GM12891 (cell line): ENCODE measurements around the gene ATP8A2.

Source experiments
- DNase-seq: peaks from one replicate; pipeline ENCODE4 v3.0.0; 2011; ENCODE audit warnings: low spot score; ENCODE audit not compliant: insufficient read length
- FAIRE-seq: peaks from 2 replicates; lab custom pipeline; 2011; peaks lifted over from hg19 to GRCh38; lab: Jason Lieb, UNC
- PAX5 ChIP-seq: IDR thresholded peaks from 2 replicates; pipeline ENCODE4 v1.6.1; 2011; ENCODE audit warnings: low read length, moderate library complexity, mild to moderate bottlenecking; ENCODE audit not compliant: insufficient read depth, severe bottlenecking
- POLR2A ChIP-seq: IDR thresholded peaks from 2 replicates; pipeline ENCODE4 v1.6.1; 2011; ENCODE audit warnings: low read depth, low read length, control low read depth
- POLR2AphosphoS5 ChIP-seq: IDR thresholded peaks from 2 replicates; pipeline ENCODE4 v1.6.1; 2011; ENCODE audit warnings: low read depth, low read length, control low read depth
- POU2F2 ChIP-seq: IDR thresholded peaks from 2 replicates; pipeline ENCODE4 v1.6.1; 2011; ENCODE audit warnings: low read depth, mild to moderate bottlenecking, control low read depth, low read length, moderate library complexity
- SPI1 ChIP-seq: IDR thresholded peaks from 2 replicates; pipeline ENCODE4 v1.6.1; 2011; ENCODE audit warnings: low read depth, low read length, control low read depth
- TAF1 ChIP-seq: IDR thresholded peaks from 2 replicates; pipeline ENCODE4 v1.6.1; 2011; ENCODE audit warnings: low read depth, low read length, control low read depth

Gene ATP8A2

DNA sequence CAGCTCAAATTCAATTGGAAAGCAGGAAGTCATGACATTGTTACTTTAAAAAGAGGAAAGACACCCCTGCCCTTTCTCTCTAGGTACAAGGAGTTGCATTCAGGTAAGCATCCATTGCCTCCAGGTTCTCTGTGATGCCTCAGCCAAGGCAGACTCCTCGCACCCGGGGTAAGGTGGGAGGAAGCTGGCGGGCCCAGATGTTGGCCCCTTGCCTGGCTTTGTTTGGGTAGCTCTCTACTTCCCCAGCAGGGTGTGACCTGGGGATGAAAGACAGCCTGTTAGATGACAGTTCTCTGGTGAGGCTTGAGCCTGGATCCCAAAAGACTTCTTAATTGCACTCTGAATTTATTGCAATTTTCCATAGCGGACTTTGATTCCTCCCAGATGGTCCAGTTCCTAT, 654.4 kb downstream of the ATP8A2 start:
- FAIRE-seq: no peak
- no peak for TF ChIP-seq SPI1
- no peak for TF ChIP-seq PAX5
- no peak for TF ChIP-seq POLR2A
- no peak for TF ChIP-seq POU2F2
- TF ChIP-seq TAF1: no peak
- no peak for TF ChIP-seq POLR2AphosphoS5
- no peak for DNase-seq

DNA sequence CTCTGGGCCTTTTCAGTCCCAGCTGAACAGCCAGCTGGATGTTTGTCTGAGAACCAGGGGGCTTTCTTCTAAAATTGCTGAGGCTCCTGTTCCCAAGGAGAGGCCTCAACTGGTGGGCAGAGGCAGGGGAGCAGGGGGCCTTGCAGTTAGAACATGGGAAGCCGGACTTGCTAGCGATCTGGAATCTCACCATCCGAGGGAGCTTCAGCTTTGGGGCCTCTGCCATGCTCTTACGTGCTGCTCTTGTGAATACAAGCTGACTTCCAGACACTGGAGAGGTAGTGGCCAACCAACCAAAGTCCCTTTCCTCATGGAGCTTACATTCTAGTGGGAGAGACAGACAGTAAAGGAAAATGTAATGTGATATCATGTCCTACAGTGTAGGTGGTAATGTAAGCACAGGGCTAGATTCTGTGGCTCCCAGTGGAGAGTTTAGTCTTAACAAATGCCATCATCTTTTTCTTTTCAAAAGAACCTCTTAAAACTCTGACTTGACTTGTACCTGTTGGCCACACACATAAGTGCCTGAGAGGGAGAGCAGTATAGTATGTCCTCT, 657.9 kb downstream of the ATP8A2 start:
- TF ChIP-seq TAF1 (no peak), POLR2AphosphoS5 (no peak), POLR2A (no peak), SPI1 (no peak), PAX5 (no peak), POU2F2 (no peak)
- FAIRE-seq: no peak
- no peak for DNase-seq

DNA sequence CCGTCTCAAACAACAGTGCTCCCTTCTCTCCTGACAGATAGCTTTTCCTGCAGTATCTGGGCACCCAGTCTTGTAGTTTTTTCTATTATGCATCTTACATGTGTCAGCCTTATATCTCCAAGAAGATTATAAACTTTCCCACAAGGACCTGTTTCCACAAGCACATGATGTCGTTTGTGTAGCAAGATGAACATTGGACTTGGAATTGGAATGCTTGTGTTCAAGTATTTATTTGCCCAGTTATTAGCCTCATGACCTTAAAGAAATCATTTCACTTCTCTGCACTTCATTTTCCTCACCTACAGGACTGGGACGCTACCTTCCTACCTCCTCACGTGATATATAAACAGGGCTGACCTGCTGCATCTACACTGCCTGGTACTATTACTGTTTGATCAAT, 658.6 kb downstream of the ATP8A2 start:
- TF ChIP-seq SPI1 (no peak), POLR2AphosphoS5 (no peak), POLR2A (no peak)
- FAIRE-seq (no peak), DNase-seq (no peak)

DNA sequence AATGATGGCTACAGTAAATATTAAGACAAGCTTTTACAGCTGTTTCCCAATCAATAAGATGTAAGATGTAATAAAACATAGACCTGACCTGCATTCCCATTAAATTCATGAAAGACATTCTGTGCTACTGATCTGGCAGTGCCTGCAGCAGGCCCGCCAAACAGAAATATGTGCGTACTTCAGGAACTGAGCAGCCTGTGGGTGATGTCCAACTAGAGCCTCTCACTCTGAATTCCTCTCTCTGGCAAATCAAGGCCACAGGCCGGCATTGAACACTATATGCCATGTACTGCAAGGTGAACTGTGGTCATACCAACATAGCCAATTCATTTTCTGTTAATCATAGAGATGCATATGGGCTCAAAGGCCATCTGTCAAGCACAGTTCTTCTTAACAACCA, 662.2 kb downstream of the ATP8A2 start:
- no peak for TF ChIP-seq PAX5
- no peak for TF ChIP-seq POU2F2
- no peak for TF ChIP-seq POLR2A
- TF ChIP-seq SPI1: no peak
- TF ChIP-seq TAF1: no peak
- TF ChIP-seq POLR2AphosphoS5: no peak
- no peak for FAIRE-seq
- no peak for DNase-seq

DNA sequence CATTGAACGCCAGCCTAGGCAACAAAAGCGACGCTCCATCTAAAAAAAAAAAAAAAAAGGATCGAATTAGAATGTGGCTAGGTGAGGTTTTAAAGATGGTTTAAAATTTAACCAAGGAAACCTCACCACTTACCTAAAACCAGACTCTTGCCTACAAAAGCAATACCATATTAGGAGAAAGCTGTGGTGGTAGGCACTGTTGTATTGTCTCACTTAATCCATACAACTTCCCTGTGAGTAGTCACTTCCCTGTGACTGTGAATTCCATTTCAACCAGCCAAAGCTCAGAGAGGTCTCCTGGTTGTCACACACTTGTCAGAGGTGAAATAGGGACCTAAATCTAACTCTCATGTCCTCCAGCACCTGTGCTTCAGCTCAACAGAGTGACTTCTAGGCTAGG, 664.6 kb downstream of the ATP8A2 start:
- no peak for DNase-seq
- FAIRE-seq: no peak
- no peak for TF ChIP-seq POLR2A
- TF ChIP-seq TAF1: no peak
- TF ChIP-seq POLR2AphosphoS5: no peak
- no peak for TF ChIP-seq PAX5
- TF ChIP-seq POU2F2: no peak
- no peak for TF ChIP-seq SPI1

DNA sequence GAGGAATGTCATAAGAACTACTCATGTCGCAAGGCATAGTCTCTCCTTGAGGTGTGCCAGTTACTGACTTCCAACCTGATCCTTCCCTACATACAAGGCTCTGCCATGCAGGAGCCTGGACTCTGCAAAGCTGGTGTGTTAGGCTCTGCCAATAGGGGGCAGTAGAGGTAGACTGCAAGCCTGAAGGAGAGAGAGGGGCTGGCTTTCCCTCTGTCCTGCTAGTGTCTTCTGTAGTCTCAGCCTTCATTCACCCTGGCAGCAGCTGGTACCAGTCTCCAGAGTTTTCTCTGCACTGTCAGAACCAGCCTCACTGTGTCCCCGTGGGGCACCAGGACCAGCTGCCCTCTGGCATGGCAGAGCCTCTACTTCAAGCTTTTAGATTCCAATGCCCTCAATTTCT, 665.5 kb downstream of the ATP8A2 start:
- DNase-seq (no peak), FAIRE-seq (no peak)
- no peak for TF ChIP-seq PAX5
- no peak for TF ChIP-seq TAF1
- TF ChIP-seq SPI1: no peak

DNA sequence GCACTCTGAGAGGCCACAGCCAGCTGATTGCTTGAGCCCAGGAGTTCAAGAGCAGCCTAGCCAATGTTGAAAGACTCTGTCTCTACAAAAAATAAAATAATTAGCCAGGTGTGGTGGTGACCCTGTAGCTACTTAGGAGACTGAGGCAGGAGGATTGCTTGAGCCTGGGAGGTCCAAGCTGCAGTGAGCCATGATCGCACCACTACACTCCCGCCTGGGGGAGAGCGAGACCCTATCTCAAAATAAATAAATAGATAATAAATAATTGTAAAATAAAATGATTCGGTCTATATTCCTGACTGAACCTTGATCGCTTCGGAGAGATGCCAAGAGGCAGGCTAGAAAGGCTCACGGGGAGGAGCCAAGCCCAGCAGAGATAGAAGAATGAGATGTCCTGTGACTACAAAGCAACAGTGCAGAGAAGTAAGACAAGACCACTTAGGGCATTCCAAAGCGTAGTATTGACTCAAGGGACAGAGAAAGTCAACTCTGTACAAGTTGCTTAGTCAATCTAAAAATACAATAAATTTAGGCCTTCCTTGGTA, 667.2 kb downstream of the ATP8A2 start:
- TF ChIP-seq POLR2AphosphoS5 (no peak), POU2F2 (no peak), SPI1 (no peak)
- DNase-seq (no peak), FAIRE-seq (no peak)

DNA sequence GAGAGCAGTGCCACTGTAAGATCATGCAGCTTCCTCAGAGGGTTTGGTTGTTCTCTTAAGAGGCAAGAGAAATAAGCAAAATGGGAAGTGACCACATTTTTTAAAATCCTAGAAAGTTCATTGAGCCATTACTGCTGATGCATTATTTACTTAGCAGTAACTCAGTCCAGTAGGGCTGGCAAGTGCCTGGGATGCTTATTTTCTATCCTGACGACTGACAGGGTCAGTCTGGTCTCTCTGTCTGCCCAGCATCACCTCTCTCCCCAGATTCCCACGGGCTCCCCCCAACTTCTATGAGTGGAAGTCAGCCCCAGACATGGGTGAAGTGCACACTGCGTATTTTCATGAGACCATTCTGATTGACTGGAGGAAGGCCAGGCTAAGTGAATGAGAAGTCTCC, 669.7 kb downstream of the ATP8A2 start:
- FAIRE-seq: no peak
- no peak for DNase-seq
- no peak for TF ChIP-seq SPI1
- no peak for TF ChIP-seq POLR2A
- no peak for TF ChIP-seq POU2F2
- TF ChIP-seq PAX5: no peak
- TF ChIP-seq POLR2AphosphoS5: no peak
- no peak for TF ChIP-seq TAF1

DNA sequence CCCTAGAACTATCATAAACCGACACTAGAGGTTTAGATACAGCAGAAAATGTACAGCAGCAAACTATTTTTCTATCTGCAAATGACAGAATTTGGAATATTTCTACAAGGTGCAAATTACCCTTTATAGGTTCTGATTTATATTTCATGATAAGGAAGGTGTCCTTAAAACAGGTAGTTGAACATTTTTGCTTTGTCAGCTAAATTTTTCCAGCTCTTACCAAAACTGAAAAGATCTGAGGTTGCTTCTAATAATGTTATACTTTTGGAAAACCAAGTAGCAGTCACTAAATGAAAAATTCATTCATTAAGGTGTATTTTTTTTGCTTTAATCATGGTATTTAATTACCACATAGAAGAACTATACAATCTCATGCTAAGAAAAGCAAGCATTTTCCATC, 671.0 kb downstream of the ATP8A2 start:
- FAIRE-seq (no peak), DNase-seq (no peak)

DNA sequence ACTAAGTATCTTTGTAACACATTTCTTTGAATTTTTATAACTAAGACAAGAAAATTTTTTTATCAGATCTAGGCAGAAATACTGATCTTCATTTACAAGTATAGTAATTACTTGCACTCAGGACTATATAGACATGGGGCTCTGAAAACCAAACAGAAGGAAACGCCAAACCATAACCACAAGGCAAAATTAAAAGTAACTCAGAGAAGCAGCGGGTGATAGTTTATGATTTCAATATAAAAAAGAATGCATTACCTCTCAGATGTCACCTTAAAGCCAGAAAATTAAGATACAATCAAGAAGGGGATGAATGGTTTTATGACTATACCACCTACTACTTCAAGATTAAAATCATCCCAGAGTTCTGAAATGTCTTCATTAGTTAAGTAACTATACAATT, 673.4 kb downstream of the ATP8A2 start:
- no peak for DNase-seq
- no peak for FAIRE-seq
- TF ChIP-seq POU2F2 (no peak), TAF1 (no peak), PAX5 (no peak), SPI1 (no peak)

More for the DNA sequence above, 671.0 kb downstream of the ATP8A2 start:
- TF ChIP-seq TAF1: no peak
- TF ChIP-seq SPI1: no peak
- no peak for TF ChIP-seq POLR2A
- TF ChIP-seq PAX5: no peak
- no peak for TF ChIP-seq POLR2AphosphoS5
- TF ChIP-seq POU2F2: no peak
